Omental fat pad (tissue), 4 donors: ENCODE results near the gene PTPN9. TPM values are rescaled to one million over a fixed set of nuclear protein-coding genes. Genes with fewer than 3 reads are reported as not detected.

Experiments
- ATAC-seq: fragments of 150-250 bp; one replicate; pipeline ENCODE4 v1.9.1; 2016; ENCODE audit warnings: mild to moderate bottlenecking, moderate library complexity; ENCODE audit not compliant: low FRiP score
- DNase-seq: peaks from one replicate; pipeline ENCODE4 v3.0.0-alpha.2; 2019; ENCODE audit warnings: low spot score
- total RNA-seq, 4 donors: library from RNA; depleted of rRNA; stranded (reverse); fragments of >200 nt; gene quantifications; one replicate each; pipeline ENCODE4 v1.1.0, GENCODE V29; 2016
- TF ChIP-seq, protein P1 (sequence below), 3 donors: fragments of 450-650 bp; IDR thresholded peaks; one replicate each; pipeline ENCODE4 v1.5.1; 2016 to 2017; ENCODE audit warnings: antibody characterized with exemption in 3 of 3, mild to moderate bottlenecking in 3 of 3, moderate library complexity in 2 of 3

The PTPN9 gene
- total RNA-seq, 4 donors from 2014 or later, result 12.4 to 18.9 (median 16.1) TPM

DNA sequence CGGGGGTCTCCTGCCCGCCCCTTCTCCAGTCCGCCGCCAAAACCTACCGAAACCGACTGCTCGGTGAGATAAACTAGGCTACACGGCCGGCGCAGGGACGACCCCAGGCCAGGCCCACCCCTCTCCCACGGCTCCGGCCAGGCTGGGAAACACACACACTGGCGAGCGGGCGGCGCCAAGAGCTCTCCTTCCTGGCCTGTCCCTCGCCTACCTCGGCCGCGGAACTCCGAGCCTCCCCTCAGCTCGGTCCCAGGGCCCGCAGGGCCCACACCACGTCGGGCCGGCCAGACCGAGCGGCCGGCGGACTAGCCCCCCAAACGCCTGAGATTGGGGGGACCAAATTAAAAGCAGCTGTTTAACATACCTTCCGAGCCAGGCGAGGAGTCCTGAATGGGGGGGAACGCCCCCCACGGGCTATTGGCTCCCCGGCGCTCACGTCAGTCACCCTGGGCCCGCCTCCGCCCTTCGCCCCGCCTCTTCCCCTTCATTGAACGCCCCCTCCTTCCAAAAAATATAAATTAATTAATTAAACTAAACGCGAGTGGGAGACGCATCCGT lies 123.6 kb downstream of the PTPN9 start:
- peak; percentile 19 for ATAC-seq
- TF ChIP-seq, protein P1, sequence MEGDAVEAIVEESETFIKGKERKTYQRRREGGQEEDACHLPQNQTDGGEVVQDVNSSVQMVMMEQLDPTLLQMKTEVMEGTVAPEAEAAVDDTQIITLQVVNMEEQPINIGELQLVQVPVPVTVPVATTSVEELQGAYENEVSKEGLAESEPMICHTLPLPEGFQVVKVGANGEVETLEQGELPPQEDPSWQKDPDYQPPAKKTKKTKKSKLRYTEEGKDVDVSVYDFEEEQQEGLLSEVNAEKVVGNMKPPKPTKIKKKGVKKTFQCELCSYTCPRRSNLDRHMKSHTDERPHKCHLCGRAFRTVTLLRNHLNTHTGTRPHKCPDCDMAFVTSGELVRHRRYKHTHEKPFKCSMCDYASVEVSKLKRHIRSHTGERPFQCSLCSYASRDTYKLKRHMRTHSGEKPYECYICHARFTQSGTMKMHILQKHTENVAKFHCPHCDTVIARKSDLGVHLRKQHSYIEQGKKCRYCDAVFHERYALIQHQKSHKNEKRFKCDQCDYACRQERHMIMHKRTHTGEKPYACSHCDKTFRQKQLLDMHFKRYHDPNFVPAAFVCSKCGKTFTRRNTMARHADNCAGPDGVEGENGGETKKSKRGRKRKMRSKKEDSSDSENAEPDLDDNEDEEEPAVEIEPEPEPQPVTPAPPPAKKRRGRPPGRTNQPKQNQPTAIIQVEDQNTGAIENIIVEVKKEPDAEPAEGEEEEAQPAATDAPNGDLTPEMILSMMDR (IDR thresholded peaks at IDR 0.05), result no peak
- peak; percentile 72 for DNase-seq

DNA sequence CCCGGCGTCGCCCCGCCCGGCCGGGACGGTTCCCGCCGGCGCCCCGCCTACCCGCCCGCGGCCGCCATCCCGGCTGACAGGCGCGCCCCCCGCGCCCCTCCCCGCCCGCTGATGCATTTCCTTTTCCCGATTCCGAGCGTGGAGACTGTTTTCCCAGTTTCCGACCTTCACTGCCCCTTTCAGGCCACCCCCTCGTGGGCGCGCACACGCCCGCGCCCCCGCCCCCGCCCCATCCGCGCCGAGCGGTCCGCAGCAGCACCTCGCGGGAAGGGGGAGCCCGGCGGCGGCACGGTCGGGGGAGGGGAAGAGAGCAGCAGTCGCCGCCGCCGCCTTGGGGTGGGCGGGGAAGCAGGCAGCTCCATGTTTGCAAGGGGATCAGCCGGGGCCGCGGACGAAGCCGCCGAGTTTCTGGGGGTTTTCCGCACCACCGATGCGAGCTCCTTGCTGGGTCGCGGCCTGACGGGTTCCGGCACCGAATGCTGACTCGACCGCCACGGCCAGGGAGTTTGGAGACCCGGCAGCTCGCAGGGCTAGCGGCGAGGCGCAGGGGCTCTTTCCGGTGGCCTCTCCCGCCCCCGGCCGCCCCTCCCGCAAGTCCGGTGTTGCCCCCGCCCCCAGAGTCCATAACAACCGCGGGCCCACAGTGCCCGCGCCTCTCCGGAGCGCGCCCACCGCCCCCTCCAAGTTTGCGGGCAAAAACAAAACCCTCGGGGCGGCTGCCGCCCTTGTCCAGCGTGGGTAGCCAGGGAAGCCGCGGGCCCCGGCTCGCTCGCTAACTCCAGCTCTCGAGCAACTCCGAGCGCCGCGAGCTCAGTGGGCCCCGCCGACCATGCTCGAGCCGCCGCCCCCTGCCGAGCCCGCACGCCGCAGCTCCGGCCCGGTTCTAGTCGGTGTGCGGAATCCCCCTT lies 124.4 kb downstream of the PTPN9 start:
- TF ChIP-seq, protein P1 (IDR thresholded peaks at IDR 0.05), result no peak
- ATAC-seq (no peak), DNase-seq (peak; percentile 48)

DNA sequence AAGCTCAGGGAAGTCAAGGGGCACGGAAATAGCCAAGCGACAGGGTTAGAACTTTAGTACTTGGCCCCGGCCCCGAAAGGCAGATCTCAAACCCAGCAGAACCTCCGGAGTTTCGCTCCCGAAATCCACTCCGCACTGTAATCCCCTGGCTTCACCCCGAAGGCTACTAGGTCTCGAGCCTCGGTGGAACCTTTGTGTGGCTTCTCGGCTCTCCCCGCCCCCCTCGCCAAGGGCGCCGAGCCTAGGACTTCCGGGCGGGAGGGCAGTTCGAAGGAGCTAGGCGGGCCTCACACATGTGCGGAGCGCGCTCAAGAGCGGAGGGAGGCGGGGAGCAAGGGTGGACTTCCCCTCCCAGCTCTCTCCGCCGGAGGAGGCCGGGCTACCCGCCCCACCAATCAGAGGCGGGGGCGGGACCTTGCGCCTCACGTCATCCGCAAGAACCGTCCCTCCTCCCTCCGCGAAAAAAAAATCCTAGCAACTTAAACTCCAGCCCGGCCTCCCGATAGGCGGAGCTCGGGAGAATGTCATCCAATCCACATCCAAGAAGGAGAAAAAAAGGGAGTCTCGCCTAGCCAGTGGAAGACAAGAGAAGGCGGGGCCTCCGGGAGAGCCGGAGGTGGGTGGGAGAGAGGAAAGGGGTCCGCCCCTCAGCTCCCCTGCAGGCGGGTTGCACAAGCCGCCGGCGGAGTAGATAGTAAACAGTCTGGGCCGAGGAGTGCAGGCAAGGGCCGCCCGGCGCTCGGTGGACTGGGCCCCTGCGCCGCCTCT lies 125.2 kb downstream of the PTPN9 start:
- ATAC-seq (peak; percentile 45), DNase-seq (peak; percentile 87)
- TF ChIP-seq, protein P1 (IDR thresholded peaks at IDR 0.05), result no peak

DNA sequence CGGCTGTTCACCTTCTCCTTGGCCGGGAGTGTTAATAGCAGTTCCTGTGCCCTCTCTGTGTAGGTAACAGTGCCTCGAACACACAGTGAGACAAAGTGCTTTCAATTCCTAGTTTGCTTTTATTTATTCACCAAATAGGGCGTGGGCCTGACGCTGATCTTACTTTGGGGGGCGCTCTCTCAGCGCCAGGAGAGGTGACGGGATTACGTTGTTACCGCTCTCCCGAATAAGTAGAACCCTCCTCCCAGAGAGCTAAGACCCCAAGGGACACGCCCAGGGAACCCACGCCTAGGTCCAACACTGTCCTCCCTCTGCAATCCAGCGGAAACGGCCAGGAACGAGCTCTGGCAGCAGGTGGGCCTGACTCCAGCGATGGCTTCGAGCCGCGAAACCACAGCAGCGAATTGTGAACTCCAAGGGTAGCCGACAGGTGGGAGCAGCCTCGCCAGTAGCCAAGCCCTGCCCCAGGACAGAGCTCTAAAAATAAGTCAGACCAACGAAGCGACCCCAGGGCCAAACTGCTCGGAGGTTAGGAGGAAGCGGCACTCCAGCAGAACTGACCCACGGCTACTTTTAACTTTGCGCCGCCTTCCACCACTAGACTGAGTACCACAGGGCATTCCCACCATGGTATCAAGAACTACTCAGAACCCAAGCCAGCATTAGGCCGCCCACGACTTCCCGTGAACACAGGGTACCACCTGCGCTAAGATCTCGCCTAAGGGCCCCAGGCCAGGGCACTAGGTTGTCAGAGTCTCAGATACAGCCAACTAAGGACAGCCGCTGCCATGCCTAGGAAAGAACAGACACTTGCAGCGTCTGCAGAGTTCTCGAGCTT lies 126.0 kb downstream of the PTPN9 start:
- ATAC-seq, result no peak
- TF ChIP-seq, protein P1 (IDR thresholded peaks at IDR 0.05), result no peak
- DNase-seq, result no peak

DNA sequence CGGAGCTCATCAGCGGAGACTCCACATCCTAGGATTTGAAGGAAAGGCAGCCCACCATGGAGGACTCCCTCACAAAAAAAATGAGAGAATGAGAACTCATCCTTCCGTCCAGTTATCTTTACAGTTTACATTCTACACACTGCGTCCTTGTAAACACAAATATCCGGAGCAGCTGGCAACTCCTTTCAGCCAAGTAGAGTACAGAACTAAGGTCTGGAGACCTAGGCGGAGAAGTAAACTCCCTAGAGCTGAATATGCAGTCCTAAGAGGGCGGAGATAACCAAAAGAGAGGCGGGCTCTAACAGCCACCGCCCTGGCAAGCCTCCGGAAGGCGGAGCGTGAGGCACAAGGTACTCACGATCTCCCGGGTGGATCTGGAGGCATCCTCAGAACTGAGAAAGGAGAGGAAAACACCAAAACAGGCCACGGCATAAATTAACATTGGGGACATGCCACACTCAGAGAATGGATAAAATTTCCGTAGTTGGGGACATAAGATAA lies 126.7 kb downstream of the PTPN9 start:
- ATAC-seq (no peak), DNase-seq (peak; percentile 78)
- TF ChIP-seq, protein P1 (IDR thresholded peaks at IDR 0.05), result no peak

DNA sequence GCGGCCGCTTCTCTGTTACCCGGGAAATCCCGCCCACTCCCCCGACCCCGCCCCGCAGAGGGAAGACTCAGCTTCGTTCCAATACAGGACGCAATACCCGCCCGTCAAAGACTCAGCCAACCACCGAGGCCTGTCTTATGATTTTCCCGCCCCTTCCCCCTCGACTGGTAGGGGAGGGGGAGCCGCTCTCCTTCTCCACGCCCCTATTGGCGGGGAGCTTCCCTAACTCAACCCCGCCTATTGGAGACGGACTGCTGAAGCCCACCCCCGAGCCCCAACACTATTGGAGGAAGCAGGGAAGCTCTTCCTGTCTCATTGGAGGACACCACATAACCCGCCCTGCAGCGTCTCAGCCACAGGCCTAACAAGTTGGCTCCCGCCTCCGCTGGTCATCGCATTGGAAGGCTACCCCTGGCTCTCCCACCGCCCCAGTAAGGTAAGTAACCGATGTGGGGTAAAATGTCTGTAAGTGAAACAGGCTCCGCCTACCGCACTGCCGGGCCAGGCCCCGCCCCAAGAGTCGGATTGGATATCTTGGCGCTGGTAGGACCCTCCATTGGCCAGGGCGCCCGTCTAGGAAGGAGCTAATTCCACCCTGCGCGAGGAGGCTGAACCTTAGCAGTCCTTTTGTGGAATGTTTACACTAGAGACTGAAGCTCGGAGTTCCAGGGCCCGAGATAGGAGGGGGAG lies 127.3 kb downstream of the PTPN9 start, which contains the start of gene SIN3A:
TSS of gene SIN3A (minus strand) at position 17 of the 690 bp plus-strand sequence. CDS start 21,315 bp downstream, outside the sequence.
- DNase-seq (peak; percentile 97), ATAC-seq (peak; percentile 67)
- TF ChIP-seq, protein P1 (IDR thresholded peaks at IDR 0.05), result no peak
